Measurements from ENCODE around the gene ZNF165. TPM values are rescaled to one million over a fixed set of nuclear protein-coding genes. Genes with fewer than 3 reads are reported as not detected.
A peak's percentile ranks its signal among the peaks of the same experiment; 100 is the strongest.

ZNF165 gene
- total and polyA plus RNA-seq, 2 donors (not counting 3 experiments of a cell fraction or from before 2014, with no cell fraction given): 0.03 to 0.27 TPM

- POLR2A ChIA-PET: no interaction called here
- Histone ChIP-seq H3K79me2 (ENCODE audit: control insufficient read depth, insufficient read depth, low read length) (no peaks in the 10 kb centered on the region), H2AFZ (ENCODE audit: low read depth, low read length) (peak overlapping the region; percentile 76), H3K27ac (ENCODE audit: insufficient read depth, low read depth, low read length) (peak overlapping the region; percentile 87), H3K9me3 (replicated peaks; ENCODE audit: control insufficient read depth, insufficient read depth, low read length) (no peaks in the 10 kb centered on the region), H3K9me1 (replicated peaks; ENCODE audit: control insufficient read depth, extremely low read depth, insufficient read depth, low read length) (no peaks in the 10 kb centered on the region), H3K4me1 (ENCODE audit: control insufficient read depth, extremely low read depth, insufficient read depth, low read length) (peaks cover 9% of the 10 kb centered on the region), H3K4me3 (replicated peaks in 1 of 3; ENCODE audit: insufficient read depth in 1 of 3, low read depth in 1 of 3, low read length in 3 of 3) (peak overlapping the region; percentile 1 to 73 (median 64)), H4K20me1 (replicated peaks; ENCODE audit: control insufficient read depth, extremely low read depth, insufficient read depth, low read length) (no peaks in the 10 kb centered on the region), H3K36me3 (ENCODE audit: control insufficient read depth in 2 of 2, extremely low read depth in 1 of 2, insufficient read depth in 2 of 2, low read length in 2 of 2) (no peaks in the 10 kb centered on the region), H3K27me3 (ENCODE audit: control insufficient read depth in 2 of 2, insufficient read depth in 2 of 2, low read length in 2 of 2) (no peaks in the 10 kb centered on the region), H3K4me2 (ENCODE audit: insufficient read depth, low read length) (peak overlapping the region; percentile 50), H3K9ac (replicated peaks; ENCODE audit: extremely low read depth, insufficient read depth, low read length) (peak overlapping the region; percentile 90)
- TF ChIP-seq EZH2 (IDR thresholded peaks at IDR 0.05; ENCODE audit: borderline replicate concordance, low read depth, low read length, severe bottlenecking): no peak
- no peak for TF ChIP-seq FOS (IDR thresholded peaks at IDR 0.05; ENCODE audit: borderline replicate concordance, insufficient read depth, low read length)
- TF ChIP-seq GATA2 (IDR thresholded peaks at IDR 0.05; ENCODE audit: insufficient read depth, insufficient read length, low read depth, low read length): no peak
- TF ChIP-seq JUN (IDR thresholded peaks at IDR 0.05; ENCODE audit: borderline replicate concordance, insufficient read depth, insufficient read length, low read depth): peak; percentile 51
- TF ChIP-seq MYC (IDR thresholded peaks at IDR 0.05; ENCODE audit: low read depth, low read length): peak; percentile 18
- peak; percentile 36 for TF ChIP-seq POLR2A (IDR thresholded peaks at IDR 0.05; ENCODE audit: low read depth, low read length)
- no peak for TF ChIP-seq CTCF (IDR thresholded peaks at IDR 0.05; ENCODE audit: extremely low read depth in 1 of 2, insufficient read depth in 1 of 2, low read depth in 1 of 2, low read length in 2 of 2)
- TF ChIP-seq POLR2AphosphoS5 (IDR thresholded peaks at IDR 0.05; ENCODE audit: insufficient read depth, low read depth, low read length): peak; percentile 25
- TF ChIP-seq MAX (IDR thresholded peaks at IDR 0.05; ENCODE audit: insufficient read depth, insufficient read length): no peak
- CTCF ChIA-PET: interaction anchor here (1.6 to 2.2 kb wide), 2 partner anchors 24 to 275 kb away, joined by 4 to 6 read pairs; no protein-coding TSS in a partner anchor
- DNase-seq (ENCODE audit: low read depth, low spot score) (peak; percentile 97), FAIRE-seq (peak; percentile 99)
- dilution Hi-C loops (cut with MboI; ENCODE audit: extremely low pct_ligation_motif_present, low sequenced_read_pairs): no loop called here
- TSS peak; percentile 77 for BruUV-seq (replicated peaks)
- intact Hi-C loops (cut with micrococcal nuclease): loop anchor here (1.0 to 5.0 kb wide), 8 partner anchors 23 to 318 kb away; partner anchors contain the start of genes PGBD1, ZSCAN12 and ZSCAN9
These were observed 490 bp downstream of the ZNF165 start for GRCh38 chr6:28080631-28081485.

Measured in endothelial cell of umbilical vein (primary cell).